22Rv1 (cell line): Measurements from ENCODE around the gene DYNC2H1.

Source experiments
- H3K27ac ChIP-seq: fragments of 450-650 bp; 2 replicates; pipeline ENCODE4 v1.5.1; 2017
- CTCF ChIP-seq: fragments of 450-650 bp; IDR thresholded peaks from 2 replicates; pipeline ENCODE4 v1.5.1; 2017; ENCODE audit warnings: mild to moderate bottlenecking
- ZFX ChIP-seq: fragments of 450-650 bp; IDR thresholded peaks from 2 replicates; pipeline ENCODE4 v1.6.1; 2017; ENCODE audit warnings: antibody characterized with exemption, borderline replicate concordance

The DYNC2H1 gene

GRCh38 chr11:103210543-103210942 lies 101.3 kb downstream of the DYNC2H1 start:
- H3K27ac ChIP-seq, result no peak overlapping the region
- TF ChIP-seq CTCF (no peak), ZFX (no peak)

- H3K27ac ChIP-seq, result no peak overlapping the region
- TF ChIP-seq CTCF (no peak), ZFX (no peak)
Measured at GRCh38 chr11:103215812-103216211, 106.6 kb downstream of the DYNC2H1 start.

- H3K27ac ChIP-seq, result no peak overlapping the region
- TF ChIP-seq CTCF, result no peak
Measured at GRCh38 chr11:103220133-103220532, 110.9 kb downstream of the DYNC2H1 start.

GRCh38 chr11:103222806-103223205 lies 113.6 kb downstream of the DYNC2H1 start:
- H3K27ac ChIP-seq, result no peak overlapping the region

GRCh38 chr11:103228807-103229206 lies 119.6 kb downstream of the DYNC2H1 start:
- no peak overlapping the region for H3K27ac ChIP-seq
- TF ChIP-seq CTCF, result no peak
- no peak for TF ChIP-seq ZFX

More at GRCh38 chr11:103222806-103223205, 113.6 kb downstream of the DYNC2H1 start:
- no peak for TF ChIP-seq ZFX
- TF ChIP-seq CTCF, result no peak

- H3K27ac ChIP-seq, result no peak overlapping the region
- TF ChIP-seq ZFX (no peak), CTCF (no peak)
Measured at GRCh38 chr11:103234974-103235373, 125.7 kb downstream of the DYNC2H1 start.

- H3K27ac ChIP-seq, result no peak overlapping the region
- TF ChIP-seq ZFX (no peak), CTCF (no peak)
Measured at GRCh38 chr11:103241574-103241973, 132.3 kb downstream of the DYNC2H1 start.
